Caki2 (cell line): ENCODE measurements around the gene ZNF446. TPM values are rescaled to one million over a fixed set of nuclear protein-coding genes. Genes with fewer than 3 reads are reported as not detected.
"Not testable (repeated sequence)": the region's sequence is repeated elsewhere in the genome, so short reads cannot be mapped to it uniquely, and the experiment has no call there.

Experiments
- DNase-seq: peaks from one replicate; pipeline ENCODE4 v3.0.0-alpha.2; 2015; ENCODE audit warnings: low read depth
- in situ Hi-C: cut with HindIII; loops from 2 replicates; pipeline ENCODE4 v1.10.0; 2016; ENCODE audit warnings: low sequenced_read_pairs, low pct_unique_long_range_greater_than_20kb, mixed read lengths
- total RNA-seq: library from RNA; depleted of rRNA; stranded (reverse); fragments of >200 nt; shearing (Covaris generic); gene quantifications from 2 replicates; pipeline ENCODE4 v1.2.3, GENCODE V29; 2014; ENCODE audit warnings: low replicate concordance; rRNA removed

Gene ZNF446
- 19.2 and 23.1 TPM in 2 replicates for total RNA-seq

- in situ Hi-C loops, result no loop called here
- peak; percentile 98 for DNase-seq
Observed at GRCh38 chr19:58475714-58476497, at the start of gene ZNF446. Gene ZNF446, plus strand, starts transcription at chr19:58476352. Its CDS starts 867 bp downstream, at chr19:58477219.

GRCh38 chr19:58428617-58429016, 47.5 kb upstream of the ZNF446 start:
- in situ Hi-C loops, result no loop called here
- no peak for DNase-seq

- in situ Hi-C loops, result no loop called here
- no peak for DNase-seq
Observed at GRCh38 chr19:58429745-58430144, 46.4 kb upstream of the ZNF446 start.

DNA sequence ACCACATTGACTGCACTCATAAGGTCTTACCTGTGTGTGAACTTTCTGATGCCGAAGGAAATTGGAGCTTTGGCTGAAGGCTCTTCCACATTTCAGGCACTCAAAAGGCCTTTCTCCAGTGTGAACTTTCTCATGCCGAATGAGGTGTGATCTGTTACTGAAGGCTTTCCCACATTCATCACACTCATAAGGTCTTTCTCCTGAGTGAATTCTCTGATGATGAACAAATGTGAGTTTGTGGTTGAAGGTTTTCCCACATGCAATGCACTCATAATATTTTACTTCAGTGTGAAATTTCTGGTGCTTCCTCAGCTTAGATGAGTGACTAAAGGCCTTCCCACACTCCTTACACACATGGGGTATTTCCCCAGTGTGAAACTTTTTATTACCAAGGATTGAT, 41.9 kb upstream of the ZNF446 start:
- DNase-seq, result peak; percentile 26
- in situ Hi-C loops, result no loop called here

- DNase-seq, result peak; percentile 95
- in situ Hi-C loops, result no loop called here
Observed at GRCh38 chr19:58439576-58440554, 36.3 kb upstream of the ZNF446 start, which contains the start of gene ZNF132. Gene ZNF132, minus strand, starts transcription at chr19:58440153. Its CDS starts 332 bp downstream, at chr19:58439821.

DNA sequence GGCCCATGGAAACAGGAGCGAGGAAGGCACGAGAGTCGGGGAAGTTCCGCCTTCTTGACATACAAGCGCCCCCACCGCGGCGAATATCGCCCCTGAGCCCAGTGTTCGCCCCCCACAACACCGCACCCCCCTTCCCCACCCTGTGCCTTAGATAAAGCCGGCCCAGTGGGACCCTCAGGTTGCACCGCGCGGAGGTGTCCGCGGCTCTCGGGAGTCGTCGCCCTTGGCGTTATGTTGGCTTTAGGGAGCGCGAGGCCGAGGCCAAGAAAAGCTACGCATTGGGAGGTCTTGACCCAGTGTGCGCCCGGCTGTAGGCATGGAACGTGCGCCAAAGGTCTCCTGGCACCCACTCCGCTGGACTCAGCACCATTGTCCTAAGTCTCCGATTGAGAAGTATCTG, 35.6 kb upstream of the ZNF446 start:
- no peak for DNase-seq
- in situ Hi-C loops, result no loop called here

DNA sequence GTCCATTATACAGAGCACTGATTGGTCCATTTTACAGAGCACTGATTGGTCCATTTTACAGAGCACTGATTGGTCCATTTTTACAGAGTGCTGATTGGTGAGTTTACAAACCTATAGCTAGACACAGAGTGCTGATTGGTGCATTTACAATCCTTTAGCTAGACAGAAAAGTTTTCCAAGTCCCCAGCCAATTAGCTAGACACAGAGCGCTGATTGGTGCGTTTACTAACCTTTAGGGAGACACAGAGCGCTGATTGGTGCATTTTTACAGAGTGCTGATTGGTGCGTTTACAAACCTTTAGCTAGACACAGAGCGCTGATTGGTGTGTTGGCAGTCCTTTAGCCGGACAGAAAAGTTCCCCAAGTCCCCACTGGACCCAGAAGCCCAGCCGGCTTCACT, 33.2 kb upstream of the ZNF446 start:
- in situ Hi-C loops, DNase-seq: not testable (repeated sequence)

- in situ Hi-C loops, DNase-seq: not testable (repeated sequence)
Observed at GRCh38 chr19:58448860-58449259, 27.3 kb upstream of the ZNF446 start.

- DNase-seq, in situ Hi-C loops: not testable (repeated sequence)
Observed at GRCh38 chr19:58449980-58450379, 26.2 kb upstream of the ZNF446 start.

DNA sequence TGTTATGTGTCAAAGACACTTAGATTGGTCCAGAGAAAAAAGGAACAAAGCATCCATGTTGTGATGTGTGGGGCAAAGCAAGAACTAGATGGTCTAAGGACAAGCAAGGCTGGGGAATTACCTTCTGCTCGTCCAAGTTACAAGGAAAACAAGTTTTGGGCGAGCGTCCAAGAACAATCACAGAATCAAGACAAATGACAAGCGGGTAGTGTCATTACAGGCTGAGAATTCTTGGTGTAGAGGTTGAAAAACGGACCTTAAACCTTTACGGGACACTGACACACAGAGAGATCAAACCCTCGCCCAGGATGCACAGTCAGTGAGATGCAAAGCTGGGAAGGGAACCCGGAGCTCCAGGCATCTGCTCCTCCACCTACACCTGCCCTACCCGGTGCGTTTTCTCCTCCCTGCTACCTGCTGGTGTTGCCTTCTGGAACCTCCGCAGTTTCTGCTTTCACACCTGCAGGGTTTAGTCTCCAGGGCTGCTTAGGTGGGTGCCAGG, 25.2 kb upstream of the ZNF446 start:
- DNase-seq, result no peak
- in situ Hi-C loops, result no loop called here

GRCh38 chr19:58451358-58452101, 24.6 kb upstream of the ZNF446 start, which contains the start of gene ZNF324B:
Gene ZNF324B, plus strand, starts transcription at chr19:58451622. Its CDS starts 2,080 bp downstream, at chr19:58453702.
- in situ Hi-C loops, result no loop called here
- peak; percentile 93 for DNase-seq

GRCh38 chr19:58453743-58454142, 22.4 kb upstream of the ZNF446 start:
- DNase-seq, result no peak
- in situ Hi-C loops, result no loop called here

GRCh38 chr19:58455306-58455705, 20.8 kb upstream of the ZNF446 start:
- in situ Hi-C loops, result no loop called here
- DNase-seq, result no peak

- no peak for DNase-seq
- in situ Hi-C loops, result no loop called here
Observed at GRCh38 chr19:58456111-58456510, 20.0 kb upstream of the ZNF446 start.

GRCh38 chr19:58460039-58460438, 16.1 kb upstream of the ZNF446 start:
- no peak for DNase-seq
- in situ Hi-C loops, result no loop called here

GRCh38 chr19:58466089-58466759, 9.9 kb upstream of the ZNF446 start:
- no peak for DNase-seq
- in situ Hi-C loops, result no loop called here

- peak; percentile 94 for DNase-seq
- in situ Hi-C loops, result no loop called here
Observed at GRCh38 chr19:58466760-58467589, 9.2 kb upstream of the ZNF446 start, which contains the start of gene ZNF324. Gene ZNF324, plus strand, starts transcription at chr19:58467080. Its CDS starts 2,106 bp downstream, at chr19:58469186.
